Endothelial cell of umbilical vein (primary cell): ENCODE results near the gene DBF4B. TPM values are rescaled to one million over a fixed set of nuclear protein-coding genes. Genes with fewer than 3 reads are reported as not detected.

Experiments used
- BruUV-seq: library from RNA; stranded (reverse); fragments of 400-500 nt; replicated peaks from 2 replicates; lab custom pipeline; 2021; lab: Mats Ljungman, UMichigan
- CTCF ChIA-PET: fragments of 300-600, 350-600 bp; sonication (Branson Sonifier 250); formaldehyde crosslinking; loops from one replicate; lab custom pipeline; 2021; ENCODE audit warnings: antibody characterized with exemption, inconsistent platforms; lab: Charles Lee
- POLR2A ChIA-PET: fragments of 300-600, 350-600 bp; sonication (Branson Sonifier 250); formaldehyde crosslinking; loops from one replicate; lab custom pipeline; 2021; ENCODE audit warnings: antibody characterized with exemption, inconsistent platforms; lab: Charles Lee
- DNase-seq: peaks from one replicate; pipeline ENCODE4 v3.0.0-alpha.2; 2011; ENCODE audit warnings: low read depth, low spot score
- FAIRE-seq: peaks from 2 replicates; lab custom pipeline; 2011; peaks lifted over from hg19 to GRCh38; lab: Jason Lieb, UNC
- H2AFZ ChIP-seq: 2 replicates; pipeline ENCODE4 v1.6.0; 2012; ENCODE audit warnings: low read depth, low read length, control low read depth, inconsistent platforms
- H3K27ac ChIP-seq: 2 replicates; pipeline ENCODE4 v1.5.1; 2011; ENCODE audit warnings: low read depth, mild to moderate bottlenecking, control low read depth, low read length, moderate library complexity; ENCODE audit not compliant: insufficient read depth
- H3K27me3 ChIP-seq, 2 experiments: 2 replicates each; pipeline versions ENCODE4 v1.6.0 to v1.6.1; 2011; ENCODE audit warnings: low read length in 2 of 2, mixed read lengths in 1 of 2; ENCODE audit not compliant: control insufficient read depth in 2 of 2, insufficient read depth in 2 of 2
- H3K36me3 ChIP-seq, 2 experiments: 2 replicates in 1 of 2; 3 replicates in 1 of 2; pipeline ENCODE4 v1.5.1; 2011; ENCODE audit warnings: low read length in 2 of 2, mild to moderate bottlenecking in 1 of 2, moderate library complexity in 1 of 2; ENCODE audit not compliant: control insufficient read depth in 2 of 2, insufficient read depth in 2 of 2; ENCODE audit errors: extremely low read depth in 1 of 2
- H3K4me1 ChIP-seq: 3 replicates; pipeline ENCODE4 v1.5.1; 2011; ENCODE audit warnings: mild to moderate bottlenecking, low read length; ENCODE audit not compliant: control insufficient read depth, insufficient read depth; ENCODE audit errors: extremely low read depth
- H3K4me2 ChIP-seq: 2 replicates; pipeline ENCODE4 v1.6.1; 2011; ENCODE audit warnings: low read length, control low read depth, mixed read lengths; ENCODE audit not compliant: insufficient read depth
- H3K4me3 ChIP-seq, 3 experiments: fragments of 200-600 bp in 1 of 3; sonication (generic), shearing (Covaris generic) in 1 of 3; replicated peaks in 1 of 3; 2 replicates each; pipeline ENCODE4 v1.5.1; 2011 to 2016; ENCODE audit warnings: control low read depth in 3 of 3, low read length in 3 of 3, mild to moderate bottlenecking in 2 of 3, inconsistent platforms in 1 of 3, low read depth in 1 of 3, moderate library complexity in 1 of 3; ENCODE audit not compliant: insufficient read depth in 1 of 3
- H3K79me2 ChIP-seq: 2 replicates; pipeline ENCODE4 v1.6.0; 2012; ENCODE audit warnings: low read length, inconsistent platforms; ENCODE audit not compliant: control insufficient read depth, insufficient read depth
- H3K9ac ChIP-seq: replicated peaks from 2 replicates; pipeline ENCODE3; 2011; ENCODE audit warnings: low read length, control low read depth; ENCODE audit not compliant: insufficient read depth; ENCODE audit errors: extremely low read depth
- H3K9me1 ChIP-seq: replicated peaks from 3 replicates; pipeline ENCODE4 v1.6.0; 2011; ENCODE audit warnings: mild to moderate bottlenecking, low read length; ENCODE audit not compliant: control insufficient read depth, insufficient read depth; ENCODE audit errors: extremely low read depth
- H3K9me3 ChIP-seq: replicated peaks from 2 replicates; pipeline ENCODE4 v1.5.1; 2012; ENCODE audit warnings: low read length, inconsistent platforms; ENCODE audit not compliant: control insufficient read depth, insufficient read depth
- H4K20me1 ChIP-seq: replicated peaks from 2 replicates; pipeline ENCODE3; 2011; ENCODE audit warnings: mild to moderate bottlenecking, low read length; ENCODE audit not compliant: control insufficient read depth, insufficient read depth; ENCODE audit errors: extremely low read depth
- EZH2 ChIP-seq: IDR thresholded peaks from 2 replicates; pipeline ENCODE4 v1.6.1; 2012; ENCODE audit warnings: borderline replicate concordance, low read depth, mild to moderate bottlenecking, moderate library complexity, low read length, inconsistent platforms; ENCODE audit not compliant: severe bottlenecking
- FOS ChIP-seq: IDR thresholded peaks from 2 replicates; pipeline ENCODE4 v1.6.1; 2011; ENCODE audit warnings: mild to moderate bottlenecking, low read length, moderate library complexity, borderline replicate concordance; ENCODE audit not compliant: insufficient read depth
- GATA2 ChIP-seq: IDR thresholded peaks from 2 replicates; pipeline ENCODE4 v1.7.0; 2011; ENCODE audit warnings: low read depth, mild to moderate bottlenecking, moderate library complexity, mixed read lengths, low read length; ENCODE audit not compliant: insufficient read length, insufficient read depth
- JUN ChIP-seq: IDR thresholded peaks from 2 replicates; pipeline ENCODE4 v1.6.1; 2011; ENCODE audit warnings: borderline replicate concordance, low read depth; ENCODE audit not compliant: insufficient read length, insufficient read depth
- MYC ChIP-seq: IDR thresholded peaks from one replicate; pipeline ENCODE4 v1.6.1; 2011; ENCODE audit warnings: mild to moderate bottlenecking, low read depth, low read length
- POLR2A ChIP-seq: IDR thresholded peaks from 2 replicates; pipeline ENCODE4 v1.6.1; 2012; ENCODE audit warnings: low read depth, mild to moderate bottlenecking, control low read depth, low read length
- POLR2AphosphoS5 ChIP-seq: IDR thresholded peaks from 2 replicates; pipeline ENCODE4 v1.6.1; 2012; ENCODE audit warnings: low read depth, mild to moderate bottlenecking, control low read depth, low read length, moderate library complexity; ENCODE audit not compliant: insufficient read depth
- dilution Hi-C: fragments of 300-500 bp; cut with MboI; formaldehyde crosslinking; loops from one replicate; pipeline ENCODE4 v1.15.0; 2019; ENCODE audit warnings: low sequenced_read_pairs; ENCODE audit not compliant: extremely low pct_ligation_motif_present
- intact Hi-C: fragments of 100-400 bp; cut with micrococcal nuclease; formaldehyde crosslinking; loops from one replicate; pipeline ENCODE4 v1.10.0; 2022
- polyA plus RNA-seq, 4 experiments: library from polyadenylated mRNA; depleted of rRNA in 3 of 4; stranded (reverse) in 3 of 4; unstranded in 1 of 4; fragments of >200 nt; gene quantifications; 2 replicates each; pipeline versions ENCODE4 v1.2.1 to v1.2.3, GENCODE V29; 2011 to 2012; ENCODE audit warnings: missing spikeins in 1 of 4
- total RNA-seq: library from RNA; stranded (reverse); gene quantifications from 2 replicates; pipeline ENCODE4 v1.2.3, GENCODE V29; 2021
- TF ChIP-seq, protein P1 (sequence below): IDR thresholded peaks from 2 replicates; pipeline ENCODE4 v1.6.1; 2011; ENCODE audit not compliant: insufficient read depth, insufficient read length
- TF ChIP-seq, protein P2 (sequence below), 2 donors: IDR thresholded peaks; 1 replicate in 1 of 2; 2 replicates in 1 of 2; pipeline ENCODE4 v1.5.1; 2011; ENCODE audit warnings: low read length in 2 of 2, mild to moderate bottlenecking in 2 of 2, moderate library complexity in 2 of 2, control low read depth in 1 of 2, inconsistent platforms in 1 of 2, low read depth in 1 of 2; ENCODE audit not compliant: insufficient read depth in 1 of 2; ENCODE audit errors: extremely low read depth in 1 of 2

Gene DBF4B
- total and polyA plus RNA-seq, 2 donors (not counting 3 experiments of a cell fraction or from before 2014, with no cell fraction given), result 12.5 to 26.2 TPM

DNA sequence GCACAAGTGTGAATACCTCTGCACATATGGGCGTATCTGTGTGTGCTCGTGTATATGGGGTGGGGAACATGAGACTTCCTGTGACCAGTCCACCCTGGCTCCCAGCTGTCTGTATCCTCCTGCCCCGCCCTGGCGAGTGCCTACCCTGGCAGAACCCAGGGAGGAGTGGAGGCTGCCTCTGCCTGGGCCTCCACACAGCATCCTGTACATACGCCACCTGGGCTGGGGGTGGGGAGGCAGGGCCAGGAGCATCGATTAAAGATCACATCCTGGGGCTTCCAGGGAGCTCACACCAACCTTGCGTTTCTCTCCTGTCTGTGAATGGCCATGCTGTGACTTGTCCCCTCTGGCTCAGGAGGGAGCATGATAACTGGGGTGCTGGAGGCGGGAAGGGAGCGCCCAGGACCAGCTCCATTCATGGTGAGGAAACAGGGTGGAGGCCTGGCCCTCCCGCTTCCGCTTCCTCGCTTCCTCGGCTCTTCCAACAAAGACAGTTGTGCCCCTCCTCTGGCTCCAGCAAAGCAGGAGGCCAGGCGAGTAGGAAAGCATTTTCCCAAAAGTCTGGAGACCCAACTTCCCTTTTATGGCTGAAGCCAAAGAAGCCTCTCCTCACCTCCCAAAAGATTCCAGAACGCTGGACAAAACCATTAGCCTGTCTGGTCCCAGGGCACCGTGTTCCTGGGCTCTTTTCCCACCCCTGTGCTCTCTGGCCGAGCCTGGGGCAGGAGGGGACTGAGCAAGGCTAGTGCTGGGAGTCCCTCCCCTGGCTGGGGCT lies 73.3 kb downstream of the DBF4B start:
- Histone ChIP-seq H3K4me3 (no peak overlapping the region), H3K27me3 (no peaks in the 10 kb centered on the region), H3K4me1 (no peaks in the 10 kb centered on the region), H3K9me1 (no peaks in the 10 kb centered on the region), H3K4me2 (no peak overlapping the region), H3K9me3 (no peaks in the 10 kb centered on the region), H3K79me2 (no peaks in the 10 kb centered on the region), H2AFZ (peak overlapping the region; percentile 45), H3K27ac (no peak overlapping the region), H4K20me1 (no peaks in the 10 kb centered on the region), H3K9ac (no peak overlapping the region), H3K36me3 (no peaks in the 10 kb centered on the region)
- intact Hi-C loops, result no loop called here
- TF ChIP-seq GATA2, result no peak
- TF ChIP-seq POLR2AphosphoS5, result no peak
- FAIRE-seq, result no peak
- BruUV-seq, result no TSS peak
- dilution Hi-C loops, result no loop called here
- POLR2A ChIA-PET, result interaction anchor here (0.9 kb wide), 1 partner anchor 89 kb away, joined by 3 read pairs; no protein-coding TSS in a partner anchor
- DNase-seq, result no peak
- CTCF ChIA-PET, result interaction anchor here (0.7 to 15.3 kb wide), 6 partner anchors 13 to 311 kb away, joined by 3 to 368 read pairs (median 54); partner anchors contain the start of gene GJC1

DNA sequence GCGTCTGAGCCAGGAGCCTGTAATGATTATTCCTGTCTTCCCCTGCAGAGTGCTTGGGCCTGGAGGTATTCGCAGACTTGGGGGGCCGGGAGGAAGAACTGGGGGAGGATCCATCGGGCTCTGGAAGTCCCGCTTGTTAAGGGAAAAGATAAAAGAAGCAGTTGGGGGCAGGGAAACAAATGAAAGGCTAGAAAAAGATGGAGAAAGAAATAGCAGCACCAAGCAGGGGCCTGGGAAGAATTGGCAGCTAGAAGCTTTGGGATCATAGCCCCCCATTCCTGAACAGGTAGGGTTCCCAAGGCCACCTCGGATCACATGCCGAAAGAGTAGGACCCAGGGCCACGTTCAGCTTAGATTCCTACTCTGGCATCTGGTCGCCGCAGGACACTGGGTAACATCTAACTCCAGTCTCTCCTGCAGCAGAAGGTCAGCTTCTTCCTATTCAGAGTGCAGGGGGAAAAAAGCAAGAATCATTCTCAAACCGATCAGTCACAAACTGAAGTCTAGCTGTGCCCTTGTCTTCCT lies 73.9 kb downstream of the DBF4B start:
- no peak overlapping the region for H3K4me2 ChIP-seq
- no peak for TF ChIP-seq JUN
- TF ChIP-seq, protein P1, sequence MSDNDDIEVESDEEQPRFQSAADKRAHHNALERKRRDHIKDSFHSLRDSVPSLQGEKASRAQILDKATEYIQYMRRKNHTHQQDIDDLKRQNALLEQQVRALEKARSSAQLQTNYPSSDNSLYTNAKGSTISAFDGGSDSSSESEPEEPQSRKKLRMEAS, result no peak
- TF ChIP-seq POLR2AphosphoS5, result no peak
- TF ChIP-seq POLR2A, result no peak
- no peak for TF ChIP-seq FOS
- TF ChIP-seq MYC, result no peak
- TF ChIP-seq, protein P2, sequence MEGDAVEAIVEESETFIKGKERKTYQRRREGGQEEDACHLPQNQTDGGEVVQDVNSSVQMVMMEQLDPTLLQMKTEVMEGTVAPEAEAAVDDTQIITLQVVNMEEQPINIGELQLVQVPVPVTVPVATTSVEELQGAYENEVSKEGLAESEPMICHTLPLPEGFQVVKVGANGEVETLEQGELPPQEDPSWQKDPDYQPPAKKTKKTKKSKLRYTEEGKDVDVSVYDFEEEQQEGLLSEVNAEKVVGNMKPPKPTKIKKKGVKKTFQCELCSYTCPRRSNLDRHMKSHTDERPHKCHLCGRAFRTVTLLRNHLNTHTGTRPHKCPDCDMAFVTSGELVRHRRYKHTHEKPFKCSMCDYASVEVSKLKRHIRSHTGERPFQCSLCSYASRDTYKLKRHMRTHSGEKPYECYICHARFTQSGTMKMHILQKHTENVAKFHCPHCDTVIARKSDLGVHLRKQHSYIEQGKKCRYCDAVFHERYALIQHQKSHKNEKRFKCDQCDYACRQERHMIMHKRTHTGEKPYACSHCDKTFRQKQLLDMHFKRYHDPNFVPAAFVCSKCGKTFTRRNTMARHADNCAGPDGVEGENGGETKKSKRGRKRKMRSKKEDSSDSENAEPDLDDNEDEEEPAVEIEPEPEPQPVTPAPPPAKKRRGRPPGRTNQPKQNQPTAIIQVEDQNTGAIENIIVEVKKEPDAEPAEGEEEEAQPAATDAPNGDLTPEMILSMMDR (IDR thresholded peaks at IDR 0.05; ENCODE audit: extremely low read depth in 1 of 2, insufficient read depth in 1 of 2, low read depth in 1 of 2, low read length in 2 of 2), result no peak
- no peak for TF ChIP-seq GATA2
- TF ChIP-seq EZH2, result no peak
- no peak overlapping the region for H2AFZ ChIP-seq
- no peak overlapping the region for H3K27ac ChIP-seq
- no peaks in the 10 kb centered on the region for H3K36me3 ChIP-seq
- no peaks in the 10 kb centered on the region for H3K4me1 ChIP-seq
- no peak for FAIRE-seq
- ChIA-PET POLR2A (no interaction called here), CTCF (interaction anchor here (0.7 to 15.3 kb wide), 3 partner anchors 81 to 310 kb away, joined by 3 to 368 read pairs (median 295); no protein-coding TSS in a partner anchor)
- no peak overlapping the region for H3K4me3 ChIP-seq
- DNase-seq, result no peak
- no TSS peak for BruUV-seq
- H3K79me2 ChIP-seq, result no peaks in the 10 kb centered on the region
- H3K27me3 ChIP-seq, result no peaks in the 10 kb centered on the region
- no peaks in the 10 kb centered on the region for H4K20me1 ChIP-seq
- no peaks in the 10 kb centered on the region for H3K9me1 ChIP-seq
- no peak overlapping the region for H3K9ac ChIP-seq
- intact Hi-C loops (no loop called here), dilution Hi-C loops (no loop called here)
- no peaks in the 10 kb centered on the region for H3K9me3 ChIP-seq
